ENCODE results near the gene SUPT16H.

GRCh38 chr14:21307637-21308036, 76.2 kb downstream of the SUPT16H start:
- TF ChIP-seq CTCF (IDR thresholded peaks at IDR 0.05), result no peak
- TF ChIP-seq POLR2A (IDR thresholded peaks at IDR 0.05; ENCODE audit: low read depth), result no peak
- TF ChIP-seq POLR2AphosphoS5 (IDR thresholded peaks at IDR 0.05), result no peak
